NCI-H1436 treated with DMSO at 0.1 percent for 48 hours (cell line): ENCODE measurements around the gene BCL2L1.
"Not testable (repeated sequence)": the region's sequence is repeated elsewhere in the genome, so short reads cannot be mapped to it uniquely, and the experiment has no call there.

Experiments used
- DNase-seq: peaks from one replicate; lab custom pipeline; 2025; lab: John Stamatoyannopoulos, UW

BCL2L1 gene

DNA sequence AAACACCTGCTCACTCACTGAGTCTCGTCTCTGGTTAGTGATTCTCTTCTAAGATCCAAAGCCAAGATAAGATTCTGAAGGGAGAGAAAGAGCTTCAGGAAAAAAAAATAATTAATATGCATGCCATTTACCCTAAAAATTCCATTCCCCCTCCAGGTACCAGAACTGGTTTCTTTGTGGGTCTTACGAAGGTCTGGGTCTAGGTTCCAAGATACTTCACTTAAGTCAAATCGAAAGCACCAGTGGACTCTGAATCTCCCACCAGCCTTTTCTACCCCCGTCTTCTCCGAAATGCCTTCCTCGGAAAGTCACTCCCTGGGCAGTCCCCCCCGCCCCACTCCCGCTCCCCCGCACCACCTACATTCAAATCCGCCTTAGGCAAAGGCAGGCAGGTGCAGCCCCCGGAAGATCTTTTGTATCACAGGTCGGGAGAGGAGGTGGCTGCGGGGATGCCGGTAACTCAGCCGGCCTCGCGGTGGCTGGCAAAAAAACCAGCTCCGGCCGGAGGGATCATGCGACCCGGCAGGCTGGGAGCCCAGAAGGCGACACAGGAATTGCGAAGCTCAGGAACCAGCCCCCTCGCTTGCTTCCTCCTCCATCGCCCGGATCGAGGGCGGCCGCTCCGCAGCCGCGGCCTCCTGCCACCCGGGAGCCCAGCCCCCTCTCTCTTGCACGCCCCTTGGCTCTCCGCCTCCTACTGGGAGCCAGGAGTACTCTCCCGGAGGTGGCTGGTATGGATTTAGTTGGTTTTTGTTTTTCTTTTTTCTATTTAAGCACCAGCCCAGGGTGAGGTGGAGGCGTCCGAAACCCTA lies at the start of gene BCL2L1:
Gene BCL2L1, minus strand, starts transcription at position 612 of the 812 bp plus-strand sequence. CDS start 650 bp downstream, outside the sequence.
- peak; percentile 30 for DNase-seq

DNA sequence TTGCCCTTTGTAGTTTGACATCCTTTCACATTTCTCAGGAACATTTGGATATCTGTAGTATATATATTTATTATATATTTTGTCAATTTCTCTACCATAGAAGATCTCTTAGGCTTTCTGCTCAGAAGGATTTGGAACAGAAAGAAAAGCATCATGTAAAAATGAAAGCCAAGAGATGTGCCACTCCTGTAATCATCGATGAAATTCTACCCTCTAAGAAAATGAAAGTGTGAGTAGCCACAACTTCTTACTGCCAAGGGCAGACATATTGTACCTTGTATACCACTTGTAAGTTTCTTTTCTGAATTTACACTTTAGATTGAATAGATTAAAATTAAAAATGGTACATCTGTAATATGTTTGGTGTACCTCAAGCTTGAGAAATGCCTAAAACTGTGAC lies 47.6 kb upstream of the BCL2L1 start:
- no peak for DNase-seq

DNA sequence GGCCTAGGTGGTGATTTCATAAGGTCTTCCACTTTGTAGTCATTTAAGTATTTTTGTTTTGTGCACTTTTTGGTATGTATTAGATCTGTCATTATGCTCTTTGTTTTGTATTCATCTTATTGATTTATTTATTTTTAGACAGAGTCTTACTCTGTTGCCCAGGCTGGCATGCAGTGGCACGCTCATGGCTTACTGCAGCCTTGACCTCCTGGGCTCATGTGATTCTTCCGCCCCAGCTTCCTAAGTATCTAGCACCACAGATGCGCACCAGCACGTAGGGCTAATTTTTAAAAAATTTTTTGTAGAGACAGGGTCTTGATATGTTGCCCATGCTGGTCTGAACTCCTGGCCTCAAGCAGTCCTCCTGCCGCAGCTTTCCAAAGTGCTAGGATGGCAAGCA lies 47.0 kb upstream of the BCL2L1 start:
- DNase-seq, result no peak

- DNase-seq, result no peak
These were observed 45.1 kb upstream of the BCL2L1 start for GRCh38 chr20:31767805-31768204.

- DNase-seq, result no peak
These were observed 42.1 kb upstream of the BCL2L1 start for GRCh38 chr20:31764641-31765305.

DNA sequence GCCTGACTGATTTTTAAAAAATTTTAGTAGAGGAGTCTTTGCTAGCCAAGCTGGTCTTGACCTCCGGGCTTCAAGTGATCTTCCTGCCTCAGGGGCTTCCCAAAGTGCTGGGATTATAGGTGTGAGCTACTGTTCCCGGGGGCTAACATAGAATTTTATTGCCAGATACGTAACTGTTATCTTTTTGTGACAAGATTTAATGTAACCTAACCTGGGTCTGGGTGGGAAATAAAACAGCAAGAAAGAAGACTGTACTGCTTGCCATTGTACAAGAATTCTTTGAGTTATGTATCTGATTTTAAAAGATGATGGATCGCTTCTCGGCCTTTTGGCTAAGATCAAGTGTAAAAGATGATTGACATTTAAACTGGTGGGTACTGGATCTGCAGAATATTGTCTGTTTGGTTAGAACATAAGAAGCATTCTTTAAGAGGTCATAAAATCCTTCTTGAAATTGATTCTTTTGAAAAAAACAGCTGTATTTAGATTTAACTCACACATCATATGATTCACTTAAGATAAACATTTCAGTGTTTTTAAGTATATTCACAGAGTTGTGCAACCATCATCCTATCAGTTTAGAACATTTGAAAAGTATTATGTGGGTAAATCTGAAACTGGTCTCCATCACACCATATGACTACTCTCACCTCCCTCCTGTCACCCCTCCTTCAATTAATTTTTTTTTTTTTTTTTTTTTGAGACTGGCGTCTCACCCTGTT lies 38.0 kb upstream of the BCL2L1 start:
- no peak for DNase-seq

DNA sequence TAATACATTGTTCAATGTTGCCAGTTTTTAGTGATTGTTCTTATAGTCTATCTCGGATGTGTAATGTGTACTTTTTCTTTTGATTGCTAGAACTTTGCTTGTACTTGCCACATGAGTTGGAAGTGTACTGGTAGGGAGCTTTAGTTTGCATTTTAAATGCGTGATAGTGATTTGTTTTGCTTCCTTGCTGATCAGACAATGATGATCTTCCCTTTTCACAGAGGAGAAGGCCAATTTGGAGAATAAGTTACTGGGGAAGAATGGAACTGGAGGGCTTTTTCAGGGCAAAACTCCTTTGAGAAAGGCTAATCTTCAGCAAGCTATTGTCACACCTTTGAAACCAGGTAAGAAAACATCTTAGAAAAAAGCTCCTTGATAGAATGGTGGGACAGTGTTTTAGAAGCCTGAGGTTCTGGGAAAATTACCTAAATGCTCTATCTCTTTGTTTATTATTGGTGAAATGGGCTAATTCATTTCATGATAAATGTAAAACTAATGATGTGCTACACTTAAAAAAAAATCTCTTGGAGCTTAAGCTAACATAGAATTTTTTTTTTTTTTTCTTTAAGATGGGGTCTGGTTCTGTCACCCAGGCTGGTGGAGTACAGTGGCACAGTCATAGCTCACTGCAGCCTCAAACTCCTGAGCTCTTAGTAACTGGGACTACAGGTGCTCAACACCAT lies 37.3 kb upstream of the BCL2L1 start:
- no peak for DNase-seq

DNA sequence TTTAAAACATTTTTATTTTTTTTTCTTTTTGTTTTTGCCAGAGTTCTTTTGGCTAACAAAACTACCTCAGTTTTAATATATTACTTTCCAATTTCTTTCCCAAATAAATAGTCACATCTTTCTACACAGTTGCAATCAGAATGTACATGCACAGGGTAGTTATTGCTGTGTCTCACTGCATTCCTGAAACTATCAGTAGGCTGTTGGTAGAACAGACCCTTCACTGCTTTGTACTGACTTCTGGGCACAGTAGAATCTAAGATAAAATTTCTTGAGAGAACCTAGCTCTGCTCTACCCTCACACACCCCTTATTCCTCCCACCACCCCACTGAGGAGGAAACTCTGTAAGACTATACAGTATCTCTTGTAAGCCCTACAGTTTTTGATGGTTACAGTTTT lies 36.3 kb upstream of the BCL2L1 start:
- DNase-seq, result no peak

GRCh38 chr20:31758521-31758920 lies 35.9 kb upstream of the BCL2L1 start:
- no peak for DNase-seq

GRCh38 chr20:31757254-31757653 lies 34.6 kb upstream of the BCL2L1 start:
- no peak for DNase-seq

- DNase-seq, result no peak
These were observed 28.5 kb upstream of the BCL2L1 start for GRCh38 chr20:31751126-31751525.

GRCh38 chr20:31749223-31749622 lies 26.6 kb upstream of the BCL2L1 start:
- no peak for DNase-seq

- DNase-seq, result no peak
These were observed 25.0 kb upstream of the BCL2L1 start for GRCh38 chr20:31747640-31748039.

GRCh38 chr20:31747028-31747427 lies 24.4 kb upstream of the BCL2L1 start:
- not testable (repeated sequence) for DNase-seq

DNA sequence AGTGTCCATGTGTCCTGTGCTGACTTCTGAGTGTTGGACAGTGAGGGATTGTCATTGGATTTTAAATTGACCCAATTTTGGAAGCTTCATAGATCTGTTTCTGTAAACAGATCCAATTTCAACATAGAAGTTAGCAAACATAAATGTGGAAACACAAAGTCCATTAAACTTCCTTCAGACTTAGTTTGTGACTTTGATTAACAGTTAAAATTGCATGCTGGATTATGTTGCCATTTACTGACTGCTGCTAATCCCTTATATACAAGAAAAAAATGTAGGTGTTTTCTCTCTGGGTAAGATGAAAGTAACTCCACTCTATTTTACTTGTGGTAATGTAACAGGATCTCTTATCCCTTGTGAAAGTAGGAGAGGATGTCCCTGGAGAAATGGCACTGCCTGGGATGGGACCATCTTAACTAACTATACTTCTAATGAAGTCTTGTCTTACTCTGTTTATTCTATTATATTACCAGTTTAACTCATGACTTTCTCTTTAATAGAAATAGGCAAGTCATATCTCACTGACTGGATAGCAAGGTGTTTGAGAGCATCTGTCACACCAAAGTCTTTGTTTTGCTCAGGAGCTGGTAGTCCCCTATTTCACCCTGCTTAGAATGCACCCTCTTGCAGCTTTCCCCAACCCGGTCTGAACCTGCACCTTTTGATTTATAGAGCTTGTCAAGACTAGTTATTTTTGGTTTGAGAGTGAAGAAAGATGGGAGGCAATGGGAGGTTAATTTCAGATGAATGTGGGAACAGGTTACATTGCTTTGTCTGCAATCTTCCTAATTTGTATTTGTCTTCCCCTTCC lies 23.6 kb upstream of the BCL2L1 start:
- no peak for DNase-seq

DNA sequence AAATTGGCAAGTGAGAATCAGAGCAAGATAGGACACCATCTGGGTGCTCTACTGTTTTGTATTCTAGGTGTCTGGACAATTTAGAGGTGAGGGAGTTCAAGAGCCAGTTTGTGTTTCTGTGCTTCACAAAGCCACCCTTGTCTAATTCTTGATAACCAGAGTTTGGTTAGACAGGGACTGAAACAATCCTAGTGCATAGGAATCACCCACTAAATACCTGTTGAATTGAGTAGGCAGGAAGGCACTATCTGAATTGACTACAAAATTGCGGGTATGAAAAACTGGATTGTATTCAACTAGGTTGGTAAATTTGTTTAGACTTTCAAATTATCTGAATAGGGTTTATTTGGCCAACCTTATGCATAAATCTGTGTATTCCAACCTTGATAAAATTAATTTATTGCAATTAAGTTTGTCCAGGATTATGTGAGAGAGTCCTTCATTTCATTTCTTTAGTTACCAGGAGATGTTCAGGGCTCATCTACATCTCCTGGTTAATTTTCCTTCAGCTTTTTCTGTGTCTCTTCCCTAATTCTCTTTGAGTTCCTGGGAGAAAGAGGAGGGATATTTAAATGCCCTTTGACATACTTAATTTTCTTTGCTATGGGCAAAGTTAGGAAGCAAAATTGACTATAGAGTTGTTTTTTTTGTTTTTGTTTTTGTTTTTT lies 18.1 kb upstream of the BCL2L1 start:
- no peak for DNase-seq

DNA sequence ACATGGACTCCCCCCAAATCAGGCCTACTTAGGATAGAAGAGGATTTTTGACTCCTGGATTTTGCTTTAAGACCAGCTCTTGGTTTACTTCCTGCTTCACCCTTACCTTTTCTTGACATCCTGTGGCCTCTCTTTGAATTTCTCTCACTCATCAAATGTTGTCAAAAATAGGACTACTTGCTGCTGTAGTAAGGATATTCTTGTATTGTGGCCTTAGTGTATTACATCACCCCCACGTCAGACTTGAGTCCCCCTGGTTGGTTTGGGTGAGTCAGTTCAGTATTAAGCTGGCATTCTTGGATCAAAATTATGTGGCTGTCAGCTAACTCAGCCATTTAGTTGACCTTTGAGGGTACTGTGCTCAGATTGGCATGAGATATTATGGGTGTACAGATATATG lies 17.5 kb upstream of the BCL2L1 start:
- no peak for DNase-seq

DNA sequence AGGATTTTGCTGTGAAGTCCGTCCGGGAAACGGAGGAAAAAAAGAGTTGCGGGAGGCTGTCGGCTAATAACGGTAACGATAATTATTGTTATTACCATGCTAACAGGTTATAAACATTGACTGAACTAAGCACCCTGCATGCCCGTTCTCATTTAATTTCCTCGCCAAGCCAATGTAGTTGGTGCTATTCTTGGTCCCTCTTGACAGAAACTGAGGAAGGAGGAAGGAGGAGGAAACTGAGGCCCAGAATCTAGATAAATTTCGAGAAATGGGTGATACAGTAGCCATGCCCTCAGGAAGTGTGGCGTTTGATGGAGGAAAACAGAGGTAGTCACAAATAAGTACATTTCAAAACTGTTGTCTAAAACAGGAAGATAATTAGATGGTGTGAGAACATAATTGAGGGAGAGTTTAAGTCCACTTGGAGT lies 16.9 kb upstream of the BCL2L1 start:
- DNase-seq, result no peak

GRCh38 chr20:31738729-31739549 lies 16.3 kb upstream of the BCL2L1 start, which contains the start of gene TPX2:
Gene TPX2 (plus strand): TSS chr20:31739290. CDS start chr20:31757477, 18,187 bp downstream.
- DNase-seq, result peak; percentile 86

- DNase-seq, result no peak
These were observed 8.7 kb upstream of the BCL2L1 start for GRCh38 chr20:31731321-31731717.
